Fibroblast of lung (primary cell): ENCODE results near the gene IDE. TPM values are rescaled to one million over a fixed set of nuclear protein-coding genes. Genes with fewer than 3 reads are reported as not detected.

Experiments
- DNase-seq, 2 donors: peaks; one replicate each; pipeline versions ENCODE4 v3.0.0 to v3.0.0-alpha.2; 2010; ENCODE audit warnings: low read depth in 2 of 2
- H2AFZ ChIP-seq: 2 replicates; pipeline ENCODE4 v1.5.1; 2012; ENCODE audit warnings: low read length, control low read depth, inconsistent platforms
- H3K27ac ChIP-seq: 2 replicates; pipeline ENCODE4 v1.5.1; 2011; ENCODE audit warnings: low read length, control low read depth; ENCODE audit not compliant: insufficient read depth
- H3K27me3 ChIP-seq: 2 replicates; pipeline ENCODE4 v1.5.1; 2011; ENCODE audit warnings: mild to moderate bottlenecking, low read length; ENCODE audit not compliant: control insufficient read depth, insufficient read depth
- H3K36me3 ChIP-seq: 2 replicates; pipeline ENCODE4 v1.5.1; 2011; ENCODE audit warnings: low read length; ENCODE audit not compliant: control insufficient read depth, insufficient read depth
- H3K4me1 ChIP-seq: 2 replicates; pipeline ENCODE4 v1.5.1; 2011; ENCODE audit warnings: low read length; ENCODE audit not compliant: control insufficient read depth, insufficient read depth; ENCODE audit errors: extremely low read depth
- H3K4me2 ChIP-seq: 2 replicates; pipeline ENCODE4 v1.5.1; 2011; ENCODE audit warnings: low read length, control low read depth; ENCODE audit not compliant: insufficient read depth; ENCODE audit errors: extremely low read depth
- H3K4me3 ChIP-seq, 4 experiments: fragments of 200-600 bp in 1 of 4; sonication (generic) in 1 of 4; replicated peaks in 1 of 4; 2 replicates each; pipeline ENCODE4 v1.5.1; 2011 to 2016; ENCODE audit warnings: low read length in 4 of 4, low read depth in 3 of 4, mild to moderate bottlenecking in 3 of 4, control low read depth in 2 of 4, inconsistent platforms in 1 of 4, mixed read lengths in 1 of 4; ENCODE audit not compliant: insufficient read depth in 1 of 4; ENCODE audit errors: control extremely low read depth in 1 of 4
- H3K79me2 ChIP-seq: 2 replicates; pipeline ENCODE4 v1.5.1; 2012; ENCODE audit warnings: mild to moderate bottlenecking, low read length, inconsistent platforms; ENCODE audit not compliant: control insufficient read depth, insufficient read depth
- H3K9ac ChIP-seq: 2 replicates; pipeline ENCODE4 v1.5.1; 2011; ENCODE audit warnings: mild to moderate bottlenecking, low read length, control low read depth; ENCODE audit not compliant: insufficient read depth
- H3K9me3 ChIP-seq: 2 replicates; pipeline ENCODE4 v1.5.1; 2012; ENCODE audit warnings: low read depth, low read length; ENCODE audit not compliant: control insufficient read depth, insufficient read depth
- H4K20me1 ChIP-seq: 2 replicates; pipeline ENCODE4 v1.5.1; 2011; ENCODE audit warnings: low read length; ENCODE audit not compliant: control insufficient read depth, insufficient read depth; ENCODE audit errors: extremely low read depth
- EZH2 ChIP-seq: IDR thresholded peaks from 2 replicates; pipeline ENCODE4 v1.5.1; 2012; ENCODE audit warnings: low read length, control low read depth, mild to moderate bottlenecking; ENCODE audit errors: missing control alignments
- polyA plus RNA-seq, 2 donors: library from polyadenylated mRNA; depleted of rRNA in 1 of 2; stranded (reverse) in 1 of 2; unstranded in 1 of 2; fragments of >200 nt; gene quantifications; 2 replicates each; pipeline ENCODE4 v1.2.1, GENCODE V29; 2011 to 2012; ENCODE audit warnings: missing spikeins in 1 of 2
- total RNA-seq: library from RNA; depleted of rRNA; stranded (reverse); fragments of >200 nt; gene quantifications from 2 replicates; pipeline ENCODE4 v1.2.1, GENCODE V29; 2014
- TF ChIP-seq, protein P1 (sequence below), 2 donors: IDR thresholded peaks in 1 of 2; conservative IDR thresholded peaks in 1 of 2; 1 replicate in 1 of 2; 2 replicates in 1 of 2; pipeline ENCODE4 v1.5.1; 2011 to 2012; ENCODE audit warnings: low read length in 2 of 2, control low read depth in 1 of 2, inconsistent platforms in 1 of 2, low read depth in 1 of 2, mild to moderate bottlenecking in 1 of 2

IDE gene
- total and polyA plus RNA-seq, 2 donors (not counting 1 experiment from before 2014, with no cell fraction given) = 21.3 to 24.5 TPM

GRCh38 chr10:92538231-92538958 lies 35.5 kb downstream of the IDE start:
- no peak overlapping the region for H3K9ac ChIP-seq
- H3K27me3 ChIP-seq = no peaks in the 10 kb centered on the region
- H3K4me2 ChIP-seq = no peak overlapping the region
- H2AFZ ChIP-seq = no peak overlapping the region
- H3K4me1 ChIP-seq = no peaks in the 10 kb centered on the region
- no peak overlapping the region for H3K4me3 ChIP-seq
- peak in 1 of 2 donors; percentile 11 for DNase-seq
- TF ChIP-seq, protein P1, sequence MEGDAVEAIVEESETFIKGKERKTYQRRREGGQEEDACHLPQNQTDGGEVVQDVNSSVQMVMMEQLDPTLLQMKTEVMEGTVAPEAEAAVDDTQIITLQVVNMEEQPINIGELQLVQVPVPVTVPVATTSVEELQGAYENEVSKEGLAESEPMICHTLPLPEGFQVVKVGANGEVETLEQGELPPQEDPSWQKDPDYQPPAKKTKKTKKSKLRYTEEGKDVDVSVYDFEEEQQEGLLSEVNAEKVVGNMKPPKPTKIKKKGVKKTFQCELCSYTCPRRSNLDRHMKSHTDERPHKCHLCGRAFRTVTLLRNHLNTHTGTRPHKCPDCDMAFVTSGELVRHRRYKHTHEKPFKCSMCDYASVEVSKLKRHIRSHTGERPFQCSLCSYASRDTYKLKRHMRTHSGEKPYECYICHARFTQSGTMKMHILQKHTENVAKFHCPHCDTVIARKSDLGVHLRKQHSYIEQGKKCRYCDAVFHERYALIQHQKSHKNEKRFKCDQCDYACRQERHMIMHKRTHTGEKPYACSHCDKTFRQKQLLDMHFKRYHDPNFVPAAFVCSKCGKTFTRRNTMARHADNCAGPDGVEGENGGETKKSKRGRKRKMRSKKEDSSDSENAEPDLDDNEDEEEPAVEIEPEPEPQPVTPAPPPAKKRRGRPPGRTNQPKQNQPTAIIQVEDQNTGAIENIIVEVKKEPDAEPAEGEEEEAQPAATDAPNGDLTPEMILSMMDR (conservative IDR thresholded peaks at IDR 0.05 in 1 of 2, IDR thresholded peaks at IDR 0.05 in 1 of 2; ENCODE audit: low read depth in 1 of 2, low read length in 2 of 2) = no peak
- no peak for TF ChIP-seq EZH2
- H3K9me3 ChIP-seq = no peaks in the 10 kb centered on the region
- peaks cover 1% of the 10 kb centered on the region for H3K36me3 ChIP-seq
- no peaks in the 10 kb centered on the region for H3K79me2 ChIP-seq
- no peak overlapping the region for H3K27ac ChIP-seq
- H4K20me1 ChIP-seq = no peaks in the 10 kb centered on the region

- H3K27ac ChIP-seq = no peak overlapping the region
- H3K4me2 ChIP-seq = no peak overlapping the region
- H3K79me2 ChIP-seq = no peaks in the 10 kb centered on the region
- no peaks in the 10 kb centered on the region for H3K9me3 ChIP-seq
- no peak overlapping the region for H3K9ac ChIP-seq
- TF ChIP-seq, protein P1 (conservative IDR thresholded peaks at IDR 0.05 in 1 of 2, IDR thresholded peaks at IDR 0.05 in 1 of 2; ENCODE audit: low read depth in 1 of 2, low read length in 2 of 2) = no peak
- no peak for TF ChIP-seq EZH2
- peaks cover 1% of the 10 kb centered on the region for H3K36me3 ChIP-seq
- H2AFZ ChIP-seq = no peak overlapping the region
- H3K4me1 ChIP-seq = no peaks in the 10 kb centered on the region
- H3K27me3 ChIP-seq = no peaks in the 10 kb centered on the region
- DNase-seq = no peak
- H4K20me1 ChIP-seq = no peaks in the 10 kb centered on the region
- H3K4me3 ChIP-seq = no peak overlapping the region
Observed at GRCh38 chr10:92530891-92531535, 42.9 kb downstream of the IDE start.

- no peaks in the 10 kb centered on the region for H3K4me1 ChIP-seq
- H4K20me1 ChIP-seq = no peaks in the 10 kb centered on the region
- H3K27me3 ChIP-seq = no peaks in the 10 kb centered on the region
- TF ChIP-seq EZH2 = no peak
- TF ChIP-seq, protein P1 (conservative IDR thresholded peaks at IDR 0.05 in 1 of 2, IDR thresholded peaks at IDR 0.05 in 1 of 2; ENCODE audit: low read depth in 1 of 2, low read length in 2 of 2) = no peak
- H3K9me3 ChIP-seq = no peaks in the 10 kb centered on the region
- H3K79me2 ChIP-seq = no peaks in the 10 kb centered on the region
- H3K4me2 ChIP-seq = no peak overlapping the region
- H2AFZ ChIP-seq = no peak overlapping the region
- no peak overlapping the region for H3K27ac ChIP-seq
- peak in 1 of 2 donors; percentile 45 for DNase-seq
- peaks cover 1% of the 10 kb centered on the region for H3K36me3 ChIP-seq
- no peak overlapping the region for H3K4me3 ChIP-seq
- H3K9ac ChIP-seq = no peak overlapping the region
Observed at GRCh38 chr10:92530421-92530820, 43.5 kb downstream of the IDE start.
